ENCODE results near the gene PTPN2. TPM values are rescaled to one million over a fixed set of nuclear protein-coding genes. Genes with fewer than 3 reads are reported as not detected.

Gene PTPN2
- total and polyA plus RNA-seq, 2 donors = 116 to 155 TPM

DNA sequence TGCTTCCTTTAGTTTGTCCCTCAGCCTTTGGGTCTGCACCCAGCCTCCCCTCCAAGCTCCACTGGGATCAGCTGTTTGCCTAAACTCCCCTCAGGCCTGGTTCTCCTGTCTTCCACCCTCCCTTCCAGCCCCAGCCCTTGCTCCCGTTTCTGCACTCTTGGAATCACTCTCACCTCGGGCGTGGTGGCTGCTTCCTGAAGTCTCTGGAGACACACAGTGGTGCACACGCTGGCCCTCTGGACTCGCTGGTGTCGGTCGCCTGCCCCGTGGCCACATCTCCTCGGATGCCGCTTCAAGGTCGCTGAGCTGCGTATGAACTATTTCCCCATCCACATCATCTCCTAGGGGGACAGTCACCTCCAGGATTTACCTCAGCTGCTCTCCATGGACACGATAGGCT is 134.9 kb downstream of the PTPN2 start:
- DNase-seq (ENCODE audit: low read depth in 6 of 9, low spot score in 9 of 9) = peak in 1 of 9 donors; percentile 26
- H3K4me1 ChIP-seq (ENCODE audit: control insufficient read depth in 2 of 2, insufficient read depth in 2 of 2, low read length in 2 of 2) = peaks cover 49 to 94% of the 10 kb centered on the region in 2 donors
- no peak overlapping the region for H3K4me3 ChIP-seq (ENCODE audit: low read length in 2 of 2)
- no peaks in the 10 kb centered on the region for H3K9me3 ChIP-seq (ENCODE audit: control insufficient read depth in 2 of 2, insufficient read depth in 1 of 2, low read length in 1 of 2)
- no peaks in the 10 kb centered on the region for H3K27me3 ChIP-seq (ENCODE audit: control insufficient read depth in 2 of 2, insufficient read depth in 1 of 2, low read length in 1 of 2)
- peaks cover 0 to 31% of the 10 kb centered on the region in 2 donors for H3K36me3 ChIP-seq (ENCODE audit: control insufficient read depth in 2 of 2, insufficient read depth in 2 of 2, low read length in 1 of 2)
- H3K27ac ChIP-seq (ENCODE audit: low read depth in 1 of 2, low read length in 1 of 2) = peak overlapping the region; percentile 95 to 99
- 90% methylated on average over 13 of the region's 13 CpGs for WGBS

DNA sequence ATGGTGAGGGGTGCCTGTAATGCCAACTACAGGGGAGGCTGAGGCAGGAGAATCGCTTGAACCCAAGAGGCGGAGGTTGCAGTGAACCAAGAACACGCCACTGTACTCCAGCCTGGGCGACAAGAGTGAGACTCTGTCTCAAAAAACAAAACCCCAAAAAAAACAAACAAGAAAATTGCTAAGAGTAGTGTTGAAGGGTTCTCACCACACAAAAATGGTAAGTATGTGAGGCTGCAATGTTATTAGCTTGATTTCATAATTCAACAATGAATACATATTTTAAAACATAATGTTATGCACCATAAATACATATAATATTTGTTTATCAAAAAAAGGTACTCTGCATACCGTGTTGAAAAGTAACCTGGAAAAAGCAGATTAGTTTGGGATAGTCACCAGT is 135.4 kb downstream of the PTPN2 start:
- Histone ChIP-seq H3K4me3 (ENCODE audit: low read length in 2 of 2) (no peak overlapping the region), H3K27me3 (ENCODE audit: control insufficient read depth in 2 of 2, insufficient read depth in 1 of 2, low read length in 1 of 2) (no peaks in the 10 kb centered on the region), H3K27ac (ENCODE audit: low read depth in 1 of 2, low read length in 1 of 2) (peak overlapping the region in 1 of 2 donors; percentile 99), H3K9me3 (ENCODE audit: control insufficient read depth in 2 of 2, insufficient read depth in 1 of 2, low read length in 1 of 2) (no peaks in the 10 kb centered on the region), H3K36me3 (ENCODE audit: control insufficient read depth in 2 of 2, insufficient read depth in 2 of 2, low read length in 1 of 2) (peaks cover 0 to 29% of the 10 kb centered on the region in 2 donors), H3K4me1 (ENCODE audit: control insufficient read depth in 2 of 2, insufficient read depth in 2 of 2, low read length in 2 of 2) (peaks cover 49 to 90% of the 10 kb centered on the region in 2 donors)
- WGBS = 93% methylated on average over 5 of the region's 5 CpGs
- DNase-seq (ENCODE audit: low read depth in 6 of 9, low spot score in 9 of 9) = peak in 1 of 9 donors; percentile 29

DNA sequence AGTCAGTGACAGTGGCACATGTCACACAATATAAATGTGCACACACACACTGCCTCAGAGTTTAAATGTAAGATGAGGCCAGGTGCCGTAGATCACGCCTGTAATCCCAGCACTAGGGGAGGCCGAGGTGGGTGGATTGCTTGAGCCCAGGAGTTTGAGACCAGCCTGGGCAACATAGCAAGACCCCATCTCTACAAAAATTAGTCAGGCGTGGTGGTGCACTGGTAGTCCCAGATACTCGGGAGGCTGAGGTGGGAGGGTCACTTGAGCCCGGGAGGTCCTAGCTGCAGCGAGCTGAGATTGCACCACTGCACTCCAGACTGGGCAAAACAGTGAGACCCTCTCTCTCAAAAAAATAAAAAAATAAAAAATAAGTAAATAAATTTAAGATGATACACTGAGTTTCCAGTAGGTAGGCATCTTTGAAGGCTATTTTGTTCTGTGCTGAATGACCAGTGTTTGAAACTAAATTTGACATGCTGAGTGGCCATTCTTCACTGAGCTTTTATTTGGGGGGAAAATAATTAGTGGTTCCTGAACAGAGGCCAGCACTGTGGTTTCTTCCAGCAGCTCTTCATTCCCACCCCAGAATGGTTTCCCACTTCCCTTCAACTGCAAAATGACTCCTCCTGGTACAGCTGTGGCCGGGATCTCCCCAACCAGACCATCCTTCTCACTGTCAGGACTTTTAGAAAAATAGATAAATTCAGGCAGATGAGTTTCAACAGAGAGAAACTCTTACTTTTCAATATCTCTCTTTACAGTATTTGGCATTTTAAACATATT is 136.3 kb downstream of the PTPN2 start:
- DNase-seq (ENCODE audit: low read depth in 6 of 9, low spot score in 9 of 9) = no peak
- no peaks in the 10 kb centered on the region for H3K9me3 ChIP-seq (ENCODE audit: control insufficient read depth in 2 of 2, insufficient read depth in 1 of 2, low read length in 1 of 2)
- H3K4me1 ChIP-seq (ENCODE audit: control insufficient read depth in 2 of 2, insufficient read depth in 2 of 2, low read length in 2 of 2) = peaks cover 42 to 87% of the 10 kb centered on the region in 2 donors
- H3K36me3 ChIP-seq (ENCODE audit: control insufficient read depth in 2 of 2, insufficient read depth in 2 of 2, low read length in 1 of 2) = peaks cover 0 to 28% of the 10 kb centered on the region in 2 donors
- WGBS = 87% methylated on average over 8 of the region's 8 CpGs
- peak overlapping the region in 1 of 2 donors; percentile 99 for H3K27ac ChIP-seq (ENCODE audit: low read depth in 1 of 2, low read length in 1 of 2)
- H3K27me3 ChIP-seq (ENCODE audit: control insufficient read depth in 2 of 2, insufficient read depth in 1 of 2, low read length in 1 of 2) = no peaks in the 10 kb centered on the region
- H3K4me3 ChIP-seq (ENCODE audit: low read length in 2 of 2) = no peak overlapping the region

DNA sequence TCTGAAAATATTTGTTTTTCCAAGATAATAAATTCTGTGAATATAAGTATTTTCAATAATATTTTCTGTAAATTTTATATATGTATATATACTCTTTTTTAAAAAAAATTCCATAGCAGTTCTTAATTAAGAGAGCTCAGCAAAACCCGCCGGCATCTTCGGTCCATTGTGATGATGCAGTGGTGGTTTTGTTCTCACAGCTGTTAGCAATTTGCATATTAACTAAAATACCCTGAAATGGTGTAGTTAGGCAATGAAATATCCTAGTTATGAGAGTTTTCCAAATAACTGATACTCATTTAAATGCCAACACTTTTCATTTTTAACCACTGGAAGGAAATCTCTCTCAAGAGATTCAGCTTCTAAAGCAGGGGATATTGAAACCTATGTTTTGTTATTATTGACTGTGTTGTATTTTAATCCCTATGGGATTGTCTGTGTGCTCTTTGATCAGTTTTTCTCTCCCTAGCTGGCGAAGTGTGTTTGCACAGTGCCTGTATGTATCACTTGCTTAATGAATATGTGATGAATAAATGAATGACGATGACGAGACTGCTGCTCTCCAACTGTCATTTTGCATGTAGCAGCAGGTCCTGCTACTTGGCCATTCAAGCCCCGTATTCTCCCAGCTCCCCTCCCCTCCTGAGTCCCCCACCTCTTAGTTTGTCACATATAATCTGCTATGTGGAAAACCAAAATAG is 138.8 kb downstream of the PTPN2 start:
- DNase-seq (ENCODE audit: low read depth in 6 of 9, low spot score in 9 of 9) = no peak
- Histone ChIP-seq H3K4me3 (ENCODE audit: low read length in 2 of 2) (no peak overlapping the region), H3K27me3 (ENCODE audit: control insufficient read depth in 2 of 2, insufficient read depth in 1 of 2, low read length in 1 of 2) (no peaks in the 10 kb centered on the region), H3K27ac (ENCODE audit: low read depth in 1 of 2, low read length in 1 of 2) (peak overlapping the region in 1 of 2 donors; percentile 72), H3K36me3 (ENCODE audit: control insufficient read depth in 2 of 2, insufficient read depth in 2 of 2, low read length in 1 of 2) (peaks cover 0 to 30% of the 10 kb centered on the region in 2 donors), H3K9me3 (ENCODE audit: control insufficient read depth in 2 of 2, insufficient read depth in 1 of 2, low read length in 1 of 2) (no peaks in the 10 kb centered on the region), H3K4me1 (ENCODE audit: control insufficient read depth in 2 of 2, insufficient read depth in 2 of 2, low read length in 2 of 2) (peaks cover 20 to 75% of the 10 kb centered on the region in 2 donors)
- 86% methylated on average over 7 of the region's 7 CpGs for WGBS

DNA sequence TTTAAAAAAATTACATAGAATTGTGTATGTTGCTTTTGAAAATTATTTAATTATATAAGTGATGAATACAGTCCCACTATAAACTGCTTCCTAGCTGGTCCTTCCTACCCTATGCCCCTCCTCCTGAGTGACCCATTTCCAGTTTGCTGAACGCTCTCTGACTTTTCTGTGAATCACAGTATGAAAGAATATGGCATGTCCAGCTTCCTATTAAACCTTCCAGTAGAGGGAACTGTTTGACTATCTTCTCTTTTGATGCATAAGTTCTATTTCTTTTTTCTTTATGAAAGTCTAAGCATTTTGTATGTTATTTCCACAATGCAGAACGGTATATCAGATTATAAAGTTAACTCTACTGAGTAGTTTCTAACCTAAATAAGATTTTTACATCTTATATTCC is 139.9 kb downstream of the PTPN2 start:
- Histone ChIP-seq H3K4me1 (ENCODE audit: control insufficient read depth in 2 of 2, insufficient read depth in 2 of 2, low read length in 2 of 2) (peaks cover 11 to 64% of the 10 kb centered on the region in 2 donors), H3K4me3 (ENCODE audit: low read length in 2 of 2) (no peak overlapping the region), H3K9me3 (ENCODE audit: control insufficient read depth in 2 of 2, insufficient read depth in 1 of 2, low read length in 1 of 2) (no peaks in the 10 kb centered on the region), H3K27me3 (ENCODE audit: control insufficient read depth in 2 of 2, insufficient read depth in 1 of 2, low read length in 1 of 2) (no peaks in the 10 kb centered on the region), H3K36me3 (ENCODE audit: control insufficient read depth in 2 of 2, insufficient read depth in 2 of 2, low read length in 1 of 2) (peaks cover 0 to 30% of the 10 kb centered on the region in 2 donors), H3K27ac (ENCODE audit: low read depth in 1 of 2, low read length in 1 of 2) (peak overlapping the region in 1 of 2 donors; percentile 72)
- WGBS = 0% methylated on average over 2 of the region's 2 CpGs
- peak in 4 of 9 donors; percentile 51 to 85 (median 55) for DNase-seq (ENCODE audit: low read depth in 6 of 9, low spot score in 9 of 9)

DNA sequence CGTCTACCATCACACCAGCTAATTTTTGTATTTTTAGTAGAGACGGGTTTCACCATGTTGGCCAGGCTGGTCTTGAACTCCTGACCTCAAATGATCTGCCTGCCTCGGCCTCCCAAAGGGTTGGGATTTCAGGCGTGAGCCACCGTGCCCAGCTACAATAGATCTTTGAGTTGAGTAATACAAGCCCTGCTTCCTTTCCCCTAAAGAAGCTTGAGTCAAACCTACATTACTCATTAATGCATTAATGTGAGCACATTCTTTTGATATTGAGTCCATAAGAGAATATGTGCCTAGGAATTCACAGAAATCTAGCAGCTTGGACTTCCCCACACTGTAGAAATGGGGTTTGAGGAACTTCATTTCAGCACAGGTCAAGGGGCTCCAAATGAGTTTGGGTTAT is 141.6 kb downstream of the PTPN2 start:
- no peak overlapping the region for H3K27ac ChIP-seq (ENCODE audit: low read depth in 1 of 2, low read length in 1 of 2)
- H3K27me3 ChIP-seq (ENCODE audit: control insufficient read depth in 2 of 2, insufficient read depth in 1 of 2, low read length in 1 of 2) = no peaks in the 10 kb centered on the region
- H3K36me3 ChIP-seq (ENCODE audit: control insufficient read depth in 2 of 2, insufficient read depth in 2 of 2, low read length in 1 of 2) = peaks cover 0 to 25% of the 10 kb centered on the region in 2 donors
- no peak overlapping the region for H3K4me3 ChIP-seq (ENCODE audit: low read length in 2 of 2)
- WGBS = 97% methylated on average over 5 of the region's 5 CpGs
- H3K9me3 ChIP-seq (ENCODE audit: control insufficient read depth in 2 of 2, insufficient read depth in 1 of 2, low read length in 1 of 2) = peaks cover 0 to 3% of the 10 kb centered on the region in 2 donors
- peaks cover 5 to 56% of the 10 kb centered on the region in 2 donors for H3K4me1 ChIP-seq (ENCODE audit: control insufficient read depth in 2 of 2, insufficient read depth in 2 of 2, low read length in 2 of 2)
- DNase-seq (ENCODE audit: low read depth in 6 of 9, low spot score in 9 of 9) = no peak

Other genes with a start within 250 kb of the PTPN2 start
- gene SPIRE1, start 226.1 kb downstream of the PTPN2 start, total RNA-seq = 7.6 TPM
- 6.2 TPM for gene SPIRE1, start 226.1 kb downstream of the PTPN2 start, polyA plus RNA-seq
- gene CEP76, start 181.5 kb downstream of the PTPN2 start, total RNA-seq = 14.4 TPM
- 4.7 TPM for gene CEP76, start 181.5 kb downstream of the PTPN2 start, polyA plus RNA-seq
- gene PSMG2, start 181.2 kb downstream of the PTPN2 start, total RNA-seq = 97.4 TPM
- 125 TPM for gene PSMG2, start 181.2 kb downstream of the PTPN2 start, polyA plus RNA-seq
- gene SEH1L, start 63.8 kb upstream of the PTPN2 start, total RNA-seq = 34.6 TPM
- 30.5 TPM for gene SEH1L, start 63.8 kb upstream of the PTPN2 start, polyA plus RNA-seq
- gene CEP192, start 107.1 kb upstream of the PTPN2 start, total RNA-seq = 43.5 TPM
- gene CEP192, start 107.1 kb upstream of the PTPN2 start, polyA plus RNA-seq = 38.9 TPM